Measurements from ENCODE around the gene ERN1.

DNA sequence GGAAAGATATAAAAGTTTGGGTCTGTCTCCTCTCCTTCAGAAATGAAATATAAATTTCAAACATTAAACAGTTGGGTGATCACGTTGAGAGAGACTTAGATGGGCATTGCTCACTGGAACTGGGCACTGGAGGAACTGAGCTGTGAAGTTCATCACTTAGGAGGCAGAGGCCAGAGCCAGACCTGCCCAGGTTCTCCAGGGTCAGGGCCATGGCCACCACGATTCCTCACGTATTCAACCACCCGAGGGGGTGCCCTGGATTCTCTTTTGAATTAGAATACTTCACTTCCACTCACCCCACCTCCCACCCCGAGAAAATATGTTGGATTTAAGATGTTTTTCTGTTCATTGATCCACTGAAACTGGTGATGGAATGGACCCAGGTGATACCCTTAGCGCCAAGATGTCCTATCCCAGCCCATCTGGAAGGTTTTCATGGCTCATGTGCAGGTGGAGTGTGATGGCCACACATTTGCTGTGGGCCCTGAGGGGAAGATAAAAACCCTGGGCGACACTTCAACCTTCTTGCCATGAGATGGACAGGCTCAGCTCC, 125.7 kb downstream of the ERN1 start:
- TF ChIP-seq EZH2phosphoT487 (IDR thresholded peaks at IDR 0.05; ENCODE audit: borderline replicate concordance, low read length) (no peak), EZH2 (IDR thresholded peaks at IDR 0.05; ENCODE audit: low read length, unreplicated experiment) (no peak)

Measured in PC-3 (cell line).